WTC11 (cell line): ENCODE data around the gene FITM2. TPM values are rescaled to one million over a fixed set of nuclear protein-coding genes. Genes with fewer than 3 reads are reported as not detected.

Source experiments
- ATAC-seq: fragments of 200-7000 bp; cut with Tn5 transposase; 2 replicates; pipeline ENCODE4 v1.10.0; 2021; ENCODE audit warnings: mild to moderate bottlenecking, moderate library complexity
- CTCF ChIA-PET: fragments of 300-600 bp; sonication (Branson Sonifier 250); formaldehyde crosslinking; loops from one replicate; lab custom pipeline; 2021; ENCODE audit warnings: antibody characterized with exemption; lab: Charles Lee
- POLR2A ChIA-PET: fragments of 350-600 bp; sonication (Branson Sonifier 250); formaldehyde crosslinking; loops from one replicate; lab custom pipeline; 2021; ENCODE audit warnings: antibody characterized with exemption; lab: Charles Lee
- DNase-seq: peaks from one replicate; pipeline ENCODE4 v3.0.0; 2021; ENCODE audit warnings: low spot score
- H3K27ac Mint-ChIP-seq: 2 replicates; pipeline ENCODE4 v1.8.0; 2021; ENCODE audit warnings: mixed read lengths
- H3K27me3 Mint-ChIP-seq: 2 replicates; pipeline ENCODE4 v1.8.0; 2021; ENCODE audit warnings: low read depth, mild to moderate bottlenecking, moderate library complexity, mixed read lengths
- H3K36me3 Mint-ChIP-seq: 2 replicates; pipeline ENCODE4 v1.8.0; 2021; ENCODE audit warnings: mixed read lengths
- H3K4me1 Mint-ChIP-seq: 2 replicates; pipeline ENCODE4 v1.8.0; 2022; ENCODE audit warnings: mixed read lengths
- H3K4me3 Mint-ChIP-seq: 2 replicates; pipeline ENCODE4 v1.8.0; 2021; ENCODE audit warnings: mild to moderate bottlenecking, moderate library complexity, mixed read lengths
- H3K9me3 Mint-ChIP-seq: 2 replicates; pipeline ENCODE4 v1.8.0; 2021; ENCODE audit warnings: mixed read lengths
- FOXJ3 ChIP-seq: sonication (generic); formaldehyde crosslinking; IDR thresholded peaks from 2 replicates; pipeline ENCODE4 v1.9.0; 2021; ENCODE audit warnings: missing genetic modification reagents, mild to moderate bottlenecking, borderline replicate concordance
- JAZF1 ChIP-seq: fragments of 250-450 bp; sonication (Bioruptor Pico); IDR thresholded peaks from 2 replicates; pipeline ENCODE4 v1.9.0; 2021; ENCODE audit warnings: moderate library complexity, mild to moderate bottlenecking, inconsistent platforms
- MYBL2 ChIP-seq: sonication (generic); formaldehyde crosslinking; IDR thresholded peaks from 2 replicates; pipeline ENCODE4 v1.8.1; 2023; ENCODE audit warnings: mild to moderate bottlenecking, moderate library complexity, missing genetic modification reagents
- NR1H2 ChIP-seq: sonication (generic); formaldehyde crosslinking; IDR thresholded peaks from 2 replicates; pipeline ENCODE4 v1.9.0; 2021; ENCODE audit warnings: mild to moderate bottlenecking, moderate library complexity, missing genetic modification reagents
- NR3C1 ChIP-seq: sonication (generic); formaldehyde crosslinking; conservative IDR thresholded peaks from 2 replicates; pipeline ENCODE4 v1.8.1; 2023; ENCODE audit warnings: low read depth, mild to moderate bottlenecking, missing genetic modification reagents
- PRRX2 ChIP-seq: fragments of 250-450 bp; sonication (Bioruptor Pico); IDR thresholded peaks from 2 replicates; pipeline ENCODE4 v1.8.0; 2021; ENCODE audit warnings: mild to moderate bottlenecking
- RELA ChIP-seq: sonication (generic); formaldehyde crosslinking; IDR thresholded peaks from 2 replicates; pipeline ENCODE4 v1.8.1; 2022; ENCODE audit warnings: missing genetic modification reagents, mild to moderate bottlenecking, borderline replicate concordance
- RORB ChIP-seq: fragments of 250-450 bp; sonication (Bioruptor Pico); IDR thresholded peaks from 2 replicates; pipeline ENCODE4 v1.9.0; 2021; ENCODE audit warnings: mild to moderate bottlenecking
- SP1 ChIP-seq: sonication (generic); formaldehyde crosslinking; conservative IDR thresholded peaks from 2 replicates; pipeline ENCODE4 v1.8.1; 2022; ENCODE audit warnings: missing genetic modification reagents
- ZNF219 ChIP-seq: sonication (generic); formaldehyde crosslinking; IDR thresholded peaks from 2 replicates; pipeline ENCODE4 v1.8.0; 2023; ENCODE audit warnings: missing genetic modification reagents, mild to moderate bottlenecking, borderline replicate concordance
- total RNA-seq: library from RNA; stranded (reverse); gene quantifications from 3 replicates; pipeline ENCODE4 v1.2.3, GENCODE V29; 2021
- TF ChIP-seq, protein P1 (sequence below): sonication (generic); formaldehyde crosslinking; IDR thresholded peaks from 2 replicates; pipeline ENCODE4 v1.8.0; 2023; ENCODE audit warnings: mild to moderate bottlenecking, missing genetic modification reagents
- TF ChIP-seq, protein P2 (sequence below): sonication (generic); formaldehyde crosslinking; IDR thresholded peaks from 2 replicates; pipeline ENCODE4 v1.8.1; 2022; ENCODE audit warnings: mild to moderate bottlenecking, moderate library complexity, missing genetic modification reagents
- TF ChIP-seq, protein P3 (sequence below): fragments of 250-450 bp; sonication (Bioruptor Pico); IDR thresholded peaks from 2 replicates; pipeline ENCODE4 v1.9.0; 2021; ENCODE audit warnings: mild to moderate bottlenecking
- TF ChIP-seq, protein P4 (sequence below): fragments of 250-450 bp; sonication (Bioruptor Pico); conservative IDR thresholded peaks from 2 replicates; pipeline ENCODE4 v1.9.0; 2021; ENCODE audit warnings: mild to moderate bottlenecking
- TF ChIP-seq, protein P5 (sequence below): fragments of 250-450 bp; sonication (Bioruptor Pico); IDR thresholded peaks from 2 replicates; pipeline ENCODE4 v1.9.0; 2021; ENCODE audit warnings: mild to moderate bottlenecking, borderline replicate concordance

The FITM2 gene
- total RNA-seq, 1 experiment from 2014 or later: 2.0 TPM

DNA sequence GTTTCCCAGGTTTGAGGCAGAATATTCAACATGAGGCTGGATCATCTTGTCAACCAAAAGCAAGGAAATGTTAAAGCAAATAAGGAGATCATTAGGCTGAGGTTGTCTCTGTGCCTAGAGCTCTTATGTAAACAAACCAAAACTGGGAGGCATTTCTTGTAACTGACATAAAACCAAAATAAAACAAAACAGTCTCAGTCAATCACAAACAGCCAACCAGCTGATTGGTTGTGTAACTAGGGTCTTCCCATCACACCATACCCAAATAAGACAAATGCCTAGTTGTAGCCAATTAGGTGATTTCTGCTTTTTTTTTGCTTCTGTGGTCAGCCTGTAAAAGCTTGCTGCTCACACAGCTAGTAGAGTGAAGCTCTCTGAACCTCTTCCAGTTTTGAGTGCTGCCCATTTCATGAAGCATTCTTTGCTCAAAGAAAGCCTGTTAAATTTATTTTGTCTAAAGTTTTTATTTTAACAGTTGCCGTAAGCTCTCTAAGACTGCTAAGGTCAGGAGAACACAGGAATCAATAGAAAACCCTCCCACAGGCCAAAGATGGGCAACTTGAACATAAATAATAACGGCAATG, 8.9 kb upstream of the FITM2 start:
- Mint-ChIP-seq H3K36me3 (no peaks in the 10 kb centered on the region), H3K27me3 (no peaks in the 10 kb centered on the region), H3K9me3 (peaks cover 5% of the 10 kb centered on the region; the same call in 1 of the 2 replicates), H3K4me1 (peaks cover 9% of the 10 kb centered on the region), H3K4me3 (no peak overlapping the region), H3K27ac (no peak overlapping the region)
- ChIA-PET CTCF (interaction anchor here (1.0 to 2.1 kb wide), 2 partner anchors 8 to 9 kb away, joined by 4 to 10 read pairs; partner anchors contain the start of gene FITM2), POLR2A (no interaction called here)
- ATAC-seq (no peak), DNase-seq (no peak)
- no peak for TF ChIP-seq RELA (CRISPR knock-in tag)
- TF ChIP-seq ZNF219 (CRISPR knock-in tag): no peak
- TF ChIP-seq, protein P1, sequence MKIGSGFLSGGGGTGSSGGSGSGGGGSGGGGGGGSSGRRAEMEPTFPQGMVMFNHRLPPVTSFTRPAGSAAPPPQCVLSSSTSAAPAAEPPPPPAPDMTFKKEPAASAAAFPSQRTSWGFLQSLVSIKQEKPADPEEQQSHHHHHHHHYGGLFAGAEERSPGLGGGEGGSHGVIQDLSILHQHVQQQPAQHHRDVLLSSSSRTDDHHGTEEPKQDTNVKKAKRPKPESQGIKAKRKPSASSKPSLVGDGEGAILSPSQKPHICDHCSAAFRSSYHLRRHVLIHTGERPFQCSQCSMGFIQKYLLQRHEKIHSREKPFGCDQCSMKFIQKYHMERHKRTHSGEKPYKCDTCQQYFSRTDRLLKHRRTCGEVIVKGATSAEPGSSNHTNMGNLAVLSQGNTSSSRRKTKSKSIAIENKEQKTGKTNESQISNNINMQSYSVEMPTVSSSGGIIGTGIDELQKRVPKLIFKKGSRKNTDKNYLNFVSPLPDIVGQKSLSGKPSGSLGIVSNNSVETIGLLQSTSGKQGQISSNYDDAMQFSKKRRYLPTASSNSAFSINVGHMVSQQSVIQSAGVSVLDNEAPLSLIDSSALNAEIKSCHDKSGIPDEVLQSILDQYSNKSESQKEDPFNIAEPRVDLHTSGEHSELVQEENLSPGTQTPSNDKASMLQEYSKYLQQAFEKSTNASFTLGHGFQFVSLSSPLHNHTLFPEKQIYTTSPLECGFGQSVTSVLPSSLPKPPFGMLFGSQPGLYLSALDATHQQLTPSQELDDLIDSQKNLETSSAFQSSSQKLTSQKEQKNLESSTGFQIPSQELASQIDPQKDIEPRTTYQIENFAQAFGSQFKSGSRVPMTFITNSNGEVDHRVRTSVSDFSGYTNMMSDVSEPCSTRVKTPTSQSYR (CRISPR knock-in tag): no peak
- no peak for TF ChIP-seq JAZF1 (CRISPR knock-in tag)
- no peak for TF ChIP-seq SP1 (CRISPR knock-in tag)
- TF ChIP-seq, protein P2, sequence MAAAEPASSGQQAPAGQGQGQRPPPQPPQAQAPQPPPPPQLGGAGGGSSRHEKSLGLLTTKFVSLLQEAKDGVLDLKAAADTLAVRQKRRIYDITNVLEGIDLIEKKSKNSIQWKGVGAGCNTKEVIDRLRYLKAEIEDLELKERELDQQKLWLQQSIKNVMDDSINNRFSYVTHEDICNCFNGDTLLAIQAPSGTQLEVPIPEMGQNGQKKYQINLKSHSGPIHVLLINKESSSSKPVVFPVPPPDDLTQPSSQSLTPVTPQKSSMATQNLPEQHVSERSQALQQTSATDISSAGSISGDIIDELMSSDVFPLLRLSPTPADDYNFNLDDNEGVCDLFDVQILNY: no peak
- no peak for TF ChIP-seq FOXJ3
- no peak for TF ChIP-seq PRRX2 (CRISPR knock-in tag)
- TF ChIP-seq, protein P3, sequence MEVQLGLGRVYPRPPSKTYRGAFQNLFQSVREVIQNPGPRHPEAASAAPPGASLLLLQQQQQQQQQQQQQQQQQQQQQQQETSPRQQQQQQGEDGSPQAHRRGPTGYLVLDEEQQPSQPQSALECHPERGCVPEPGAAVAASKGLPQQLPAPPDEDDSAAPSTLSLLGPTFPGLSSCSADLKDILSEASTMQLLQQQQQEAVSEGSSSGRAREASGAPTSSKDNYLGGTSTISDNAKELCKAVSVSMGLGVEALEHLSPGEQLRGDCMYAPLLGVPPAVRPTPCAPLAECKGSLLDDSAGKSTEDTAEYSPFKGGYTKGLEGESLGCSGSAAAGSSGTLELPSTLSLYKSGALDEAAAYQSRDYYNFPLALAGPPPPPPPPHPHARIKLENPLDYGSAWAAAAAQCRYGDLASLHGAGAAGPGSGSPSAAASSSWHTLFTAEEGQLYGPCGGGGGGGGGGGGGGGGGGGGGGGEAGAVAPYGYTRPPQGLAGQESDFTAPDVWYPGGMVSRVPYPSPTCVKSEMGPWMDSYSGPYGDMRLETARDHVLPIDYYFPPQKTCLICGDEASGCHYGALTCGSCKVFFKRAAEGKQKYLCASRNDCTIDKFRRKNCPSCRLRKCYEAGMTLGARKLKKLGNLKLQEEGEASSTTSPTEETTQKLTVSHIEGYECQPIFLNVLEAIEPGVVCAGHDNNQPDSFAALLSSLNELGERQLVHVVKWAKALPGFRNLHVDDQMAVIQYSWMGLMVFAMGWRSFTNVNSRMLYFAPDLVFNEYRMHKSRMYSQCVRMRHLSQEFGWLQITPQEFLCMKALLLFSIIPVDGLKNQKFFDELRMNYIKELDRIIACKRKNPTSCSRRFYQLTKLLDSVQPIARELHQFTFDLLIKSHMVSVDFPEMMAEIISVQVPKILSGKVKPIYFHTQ: no peak
- TF ChIP-seq NR1H2: no peak
- TF ChIP-seq, protein P4, sequence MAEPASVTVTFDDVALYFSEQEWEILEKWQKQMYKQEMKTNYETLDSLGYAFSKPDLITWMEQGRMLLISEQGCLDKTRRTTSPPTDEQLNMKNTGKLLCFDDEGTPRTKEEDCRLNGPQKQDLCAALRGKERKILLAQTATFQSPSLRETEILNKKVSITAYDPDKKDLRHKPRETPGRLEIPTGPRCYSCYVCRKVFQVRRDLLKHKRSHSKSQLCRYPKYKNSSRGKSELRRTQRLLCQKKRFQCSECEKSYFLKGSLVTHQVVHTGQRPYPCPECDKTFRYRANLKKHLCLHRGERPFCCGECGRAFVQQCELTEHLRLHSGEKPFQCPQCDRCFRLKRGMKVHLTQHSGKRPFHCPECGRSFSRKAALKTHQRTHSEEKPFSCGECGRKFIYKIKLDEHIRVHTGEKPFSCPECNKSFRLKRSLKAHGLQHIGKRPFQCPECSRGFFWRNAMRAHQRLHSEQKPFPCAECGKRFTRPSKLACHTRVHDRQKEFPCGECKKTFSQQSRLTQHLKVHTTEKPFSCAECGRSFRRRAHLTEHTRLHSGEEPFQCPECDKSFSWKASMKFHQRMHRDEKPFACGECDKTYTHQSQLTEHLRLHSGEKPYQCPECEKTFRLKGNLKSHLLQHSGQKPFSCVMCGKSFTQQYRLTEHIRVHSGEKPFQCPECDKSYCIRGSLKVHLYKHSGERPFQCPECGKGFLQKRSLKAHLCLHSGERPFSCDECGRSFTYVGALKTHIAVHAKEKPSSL: no peak
- TF ChIP-seq, protein P5, sequence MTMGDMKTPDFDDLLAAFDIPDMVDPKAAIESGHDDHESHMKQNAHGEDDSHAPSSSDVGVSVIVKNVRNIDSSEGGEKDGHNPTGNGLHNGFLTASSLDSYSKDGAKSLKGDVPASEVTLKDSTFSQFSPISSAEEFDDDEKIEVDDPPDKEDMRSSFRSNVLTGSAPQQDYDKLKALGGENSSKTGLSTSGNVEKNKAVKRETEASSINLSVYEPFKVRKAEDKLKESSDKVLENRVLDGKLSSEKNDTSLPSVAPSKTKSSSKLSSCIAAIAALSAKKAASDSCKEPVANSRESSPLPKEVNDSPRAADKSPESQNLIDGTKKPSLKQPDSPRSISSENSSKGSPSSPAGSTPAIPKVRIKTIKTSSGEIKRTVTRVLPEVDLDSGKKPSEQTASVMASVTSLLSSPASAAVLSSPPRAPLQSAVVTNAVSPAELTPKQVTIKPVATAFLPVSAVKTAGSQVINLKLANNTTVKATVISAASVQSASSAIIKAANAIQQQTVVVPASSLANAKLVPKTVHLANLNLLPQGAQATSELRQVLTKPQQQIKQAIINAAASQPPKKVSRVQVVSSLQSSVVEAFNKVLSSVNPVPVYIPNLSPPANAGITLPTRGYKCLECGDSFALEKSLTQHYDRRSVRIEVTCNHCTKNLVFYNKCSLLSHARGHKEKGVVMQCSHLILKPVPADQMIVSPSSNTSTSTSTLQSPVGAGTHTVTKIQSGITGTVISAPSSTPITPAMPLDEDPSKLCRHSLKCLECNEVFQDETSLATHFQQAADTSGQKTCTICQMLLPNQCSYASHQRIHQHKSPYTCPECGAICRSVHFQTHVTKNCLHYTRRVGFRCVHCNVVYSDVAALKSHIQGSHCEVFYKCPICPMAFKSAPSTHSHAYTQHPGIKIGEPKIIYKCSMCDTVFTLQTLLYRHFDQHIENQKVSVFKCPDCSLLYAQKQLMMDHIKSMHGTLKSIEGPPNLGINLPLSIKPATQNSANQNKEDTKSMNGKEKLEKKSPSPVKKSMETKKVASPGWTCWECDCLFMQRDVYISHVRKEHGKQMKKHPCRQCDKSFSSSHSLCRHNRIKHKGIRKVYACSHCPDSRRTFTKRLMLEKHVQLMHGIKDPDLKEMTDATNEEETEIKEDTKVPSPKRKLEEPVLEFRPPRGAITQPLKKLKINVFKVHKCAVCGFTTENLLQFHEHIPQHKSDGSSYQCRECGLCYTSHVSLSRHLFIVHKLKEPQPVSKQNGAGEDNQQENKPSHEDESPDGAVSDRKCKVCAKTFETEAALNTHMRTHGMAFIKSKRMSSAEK: no peak
- no peak for TF ChIP-seq RORB
- TF ChIP-seq MYBL2: no peak
- no peak for TF ChIP-seq NR3C1 (CRISPR knock-in tag)
